Naive B cell (primary cell): ENCODE data around the gene TAB3. TPM values are rescaled to one million over a fixed set of nuclear protein-coding genes. Genes with fewer than 3 reads are reported as not detected.

Experiments used
- ATAC-seq, 2 donors: fragments of 150-1000 bp; cut with Tn5 transposase; 2 replicates each; pipeline ENCODE4 v1.10.0; 2021; ENCODE audit warnings: low read depth in 2 of 2, mild to moderate bottlenecking in 2 of 2, moderate library complexity in 2 of 2
- DNase-seq: peaks from one replicate; pipeline ENCODE4 v3.0.0; 2022
- H3K27ac Mint-ChIP-seq, 6 donors: one replicate each; pipeline ENCODE4 v1.8.0; 2020 to 2022; ENCODE audit warnings: mild to moderate bottlenecking in 6 of 6, mixed read lengths in 6 of 6, moderate library complexity in 5 of 6, inconsistent platforms in 2 of 6
- H3K27me3 Mint-ChIP-seq, 3 donors: one replicate each; pipeline ENCODE4 v1.8.0; 2021 to 2022; ENCODE audit warnings: mixed read lengths in 3 of 3, mild to moderate bottlenecking in 1 of 3
- H3K36me3 Mint-ChIP-seq, 2 donors: one replicate each; pipeline ENCODE4 v1.8.0; 2020 to 2022; ENCODE audit warnings: mixed read lengths in 2 of 2, inconsistent platforms in 1 of 2, mild to moderate bottlenecking in 1 of 2
- H3K4me1 Mint-ChIP-seq, 3 donors: one replicate each; pipeline ENCODE4 v1.8.0; 2020 to 2022; ENCODE audit warnings: mixed read lengths in 3 of 3, inconsistent platforms in 1 of 3, mild to moderate bottlenecking in 1 of 3, moderate library complexity in 1 of 3
- H3K4me3 Mint-ChIP-seq, 8 donors: one replicate each; pipeline ENCODE4 v1.8.0; 2020 to 2022; ENCODE audit warnings: mild to moderate bottlenecking in 8 of 8, mixed read lengths in 8 of 8, moderate library complexity in 8 of 8, inconsistent platforms in 2 of 8
- H3K9me3 Mint-ChIP-seq, 7 donors: one replicate each; pipeline ENCODE4 v1.8.0; 2020 to 2022; ENCODE audit warnings: mixed read lengths in 7 of 7, mild to moderate bottlenecking in 5 of 7, inconsistent platforms in 2 of 7, moderate library complexity in 1 of 7
- polyA plus RNA-seq, 6 donors: library from polyadenylated mRNA; unstranded; fragments of 300-500 nt; fragmentation: Illumina TruSeq; gene quantifications; one replicate each; pipeline ENCODE4 v1.2.3, GENCODE V29; 2021; ENCODE audit warnings: low read depth in 6 of 6

Gene TAB3
- polyA plus RNA-seq, 6 donors from 2014 or later = 3.6 to 10.2 (median 7.9) TPM

DNA sequence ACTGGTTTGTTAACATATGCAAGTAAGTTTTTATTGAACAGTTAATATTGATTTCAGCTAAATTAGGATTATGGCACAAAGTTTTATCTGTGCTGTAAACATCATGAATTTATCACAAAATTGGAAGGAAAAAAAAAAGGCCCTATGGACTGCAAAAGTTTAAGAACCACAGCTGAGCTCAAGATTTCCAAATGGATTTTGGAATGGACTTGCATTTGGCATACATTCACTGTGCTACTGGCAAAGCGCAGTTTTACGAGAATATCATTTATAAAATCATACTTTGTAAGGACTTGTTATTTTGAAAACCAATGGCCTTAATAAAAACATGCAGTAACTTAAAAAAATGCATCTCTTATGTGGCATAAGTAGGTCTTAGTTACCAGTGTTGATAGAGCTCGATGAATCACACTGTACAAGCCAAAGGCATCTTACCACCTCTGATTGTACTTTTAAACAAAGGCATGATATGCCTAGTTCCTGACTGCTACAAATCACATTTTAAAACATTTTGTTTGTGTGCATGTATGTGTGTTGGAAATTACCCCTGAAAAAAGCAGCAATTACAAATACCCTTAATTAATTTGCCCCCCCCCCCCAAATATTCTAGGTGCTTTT lies 58.6 kb downstream of the TAB3 start:
- Mint-ChIP-seq H3K36me3 (no peaks in the 10 kb centered on the region), H3K4me1 (peaks cover 0 to 7% (median 0%) of the 10 kb centered on the region in 3 donors), H3K9me3 (no peaks in the 10 kb centered on the region), H3K27me3 (no peaks in the 10 kb centered on the region), H3K27ac (no peak overlapping the region), H3K4me3 (no peak overlapping the region)
- ATAC-seq = no peak
- no peak for DNase-seq

DNA sequence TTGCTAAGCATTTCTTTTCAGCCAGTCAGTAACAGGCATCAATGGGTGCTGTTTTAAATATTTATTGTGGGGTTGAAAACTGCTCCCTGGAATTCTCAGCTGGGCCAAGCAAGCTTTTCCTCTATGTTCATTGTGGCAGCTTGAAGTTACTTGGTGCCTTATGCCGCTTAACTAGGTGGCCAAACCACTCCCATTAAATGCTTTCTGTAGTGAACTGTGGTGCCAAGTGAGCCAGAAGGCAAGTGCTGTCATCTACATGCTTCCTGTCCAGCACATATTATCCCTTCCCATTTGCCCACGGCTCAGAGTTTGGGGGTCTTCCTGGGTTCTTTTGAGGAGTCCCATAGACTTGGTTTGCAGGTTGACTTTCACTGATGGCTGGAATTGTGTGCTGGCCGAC lies 64.8 kb downstream of the TAB3 start:
- Mint-ChIP-seq H3K36me3 (no peaks in the 10 kb centered on the region), H3K9me3 (peaks cover 0 to 2% (median 0%) of the 10 kb centered on the region in 7 donors), H3K27ac (no peak overlapping the region), H3K4me1 (peaks cover 10 to 20% (median 16%) of the 10 kb centered on the region in 3 donors), H3K27me3 (no peaks in the 10 kb centered on the region), H3K4me3 (no peak overlapping the region)
- DNase-seq (no peak), ATAC-seq (no peak)

DNA sequence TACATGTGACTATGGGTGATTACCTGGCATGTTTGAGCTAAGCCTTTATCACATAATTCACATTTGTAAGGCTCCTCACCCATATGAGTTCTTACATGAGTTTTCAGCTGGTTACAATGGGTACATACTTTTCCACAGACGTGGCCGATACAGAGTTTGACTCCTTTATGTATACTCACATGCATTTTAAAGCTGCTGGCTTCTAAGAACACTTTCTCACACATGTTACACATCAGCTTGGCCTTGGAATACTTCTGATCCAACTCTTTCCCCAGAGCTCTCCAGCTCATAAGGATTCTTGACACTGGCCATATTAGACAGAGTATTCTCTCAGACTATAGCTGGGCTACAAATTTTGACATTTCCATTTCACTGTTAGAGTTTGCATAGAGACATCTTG lies 66.3 kb downstream of the TAB3 start:
- Mint-ChIP-seq H3K27ac (peak overlapping the region in 1 of 6 donors; percentile 94), H3K4me3 (no peak overlapping the region), H3K36me3 (no peaks in the 10 kb centered on the region), H3K9me3 (peaks cover 0 to 4% (median 0%) of the 10 kb centered on the region in 7 donors), H3K4me1 (peaks cover 11 to 24% (median 17%) of the 10 kb centered on the region in 3 donors), H3K27me3 (no peaks in the 10 kb centered on the region)
- DNase-seq = no peak
- no peak for ATAC-seq

DNA sequence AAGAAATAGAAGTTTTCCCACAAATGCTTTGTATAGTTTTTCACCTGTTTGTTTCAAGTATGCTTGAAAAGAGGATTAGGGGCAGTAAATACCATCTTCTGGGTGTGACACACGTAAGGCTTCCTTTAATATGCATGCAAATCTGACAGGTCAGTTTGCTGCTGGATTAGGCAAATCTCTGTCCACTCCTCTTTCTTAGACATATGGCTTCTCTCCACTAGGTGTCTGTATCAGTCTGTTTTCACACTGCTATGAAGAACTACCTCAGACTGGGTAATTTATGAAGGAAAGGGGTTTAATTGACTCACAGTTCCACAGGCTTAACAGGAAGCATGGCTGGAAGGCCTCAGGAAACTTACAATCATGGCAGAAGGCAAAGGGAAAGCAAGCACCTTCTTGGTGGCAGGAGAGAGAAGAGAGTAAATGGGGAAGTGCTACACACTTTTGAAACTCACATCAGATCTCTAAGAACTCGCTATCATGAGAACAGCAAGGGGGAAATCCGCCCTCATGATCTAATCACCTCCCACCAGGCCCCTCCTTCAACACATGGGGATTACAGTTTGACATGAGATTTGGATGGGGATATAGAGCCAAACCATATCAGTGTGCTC lies 66.9 kb downstream of the TAB3 start:
- Mint-ChIP-seq H3K9me3 (peaks cover 0 to 4% (median 0%) of the 10 kb centered on the region in 7 donors), H3K4me3 (peak overlapping the region in 2 of 8 donors; percentile 29 to 61), H3K4me1 (peaks cover 11 to 24% (median 17%) of the 10 kb centered on the region in 3 donors), H3K36me3 (no peaks in the 10 kb centered on the region), H3K27ac (peak overlapping the region; percentile 13 to 94 (median 67)), H3K27me3 (no peaks in the 10 kb centered on the region)
- peak; percentile 97 to 98 for ATAC-seq
- DNase-seq = peak; percentile 34

DNA sequence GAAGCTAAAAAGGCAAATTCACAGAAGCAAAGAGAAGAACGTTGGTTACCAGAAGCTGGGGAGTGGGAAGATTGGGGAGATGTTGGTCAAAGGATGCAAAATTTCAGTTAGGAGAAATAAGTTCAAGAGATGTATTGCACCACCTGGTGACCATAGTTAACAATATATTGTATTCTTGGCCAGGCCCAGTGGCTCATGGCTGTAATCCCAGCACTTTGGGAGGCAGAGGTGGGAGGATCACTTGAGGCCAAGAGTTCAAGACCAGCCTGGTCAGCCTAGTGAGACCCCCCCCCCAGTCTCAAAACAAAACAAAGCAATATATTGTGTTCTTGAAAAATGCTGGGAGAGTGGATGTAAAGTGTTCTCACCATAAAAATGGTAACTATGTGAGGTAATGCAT lies 67.9 kb downstream of the TAB3 start:
- Mint-ChIP-seq H3K4me3 (no peak overlapping the region), H3K27me3 (no peaks in the 10 kb centered on the region), H3K27ac (peak overlapping the region in 1 of 6 donors; percentile 89), H3K36me3 (no peaks in the 10 kb centered on the region), H3K9me3 (peaks cover 0 to 4% (median 0%) of the 10 kb centered on the region in 7 donors), H3K4me1 (peaks cover 11 to 30% (median 17%) of the 10 kb centered on the region in 3 donors)
- ATAC-seq (no peak), DNase-seq (no peak)

DNA sequence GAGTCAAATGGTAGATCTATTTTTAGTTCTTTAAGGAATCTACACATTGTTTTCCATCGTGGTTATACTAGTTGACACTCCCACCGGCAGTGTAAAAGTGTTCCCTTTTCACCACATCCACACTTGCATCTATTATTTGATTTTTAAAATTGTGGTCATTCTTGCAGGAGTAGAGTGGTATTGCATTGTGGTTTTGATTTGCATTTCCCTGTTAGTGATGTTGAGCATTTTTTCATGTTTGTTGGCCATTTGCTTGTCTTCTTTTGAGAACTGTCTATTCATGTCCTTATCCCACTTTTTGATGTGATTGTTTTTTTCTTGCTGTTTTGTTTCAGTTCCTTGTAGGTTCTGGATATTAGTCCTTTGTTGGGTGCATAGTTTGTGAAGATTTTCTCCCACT lies 70.0 kb downstream of the TAB3 start:
- Mint-ChIP-seq H3K4me1 (peaks cover 15 to 42% (median 24%) of the 10 kb centered on the region in 3 donors), H3K4me3 (peak overlapping the region in 1 of 8 donors; percentile 44), H3K36me3 (no peaks in the 10 kb centered on the region), H3K27ac (no peak overlapping the region), H3K27me3 (no peaks in the 10 kb centered on the region), H3K9me3 (peaks cover 0 to 4% (median 0%) of the 10 kb centered on the region in 7 donors)
- DNase-seq (no peak), ATAC-seq (no peak)

DNA sequence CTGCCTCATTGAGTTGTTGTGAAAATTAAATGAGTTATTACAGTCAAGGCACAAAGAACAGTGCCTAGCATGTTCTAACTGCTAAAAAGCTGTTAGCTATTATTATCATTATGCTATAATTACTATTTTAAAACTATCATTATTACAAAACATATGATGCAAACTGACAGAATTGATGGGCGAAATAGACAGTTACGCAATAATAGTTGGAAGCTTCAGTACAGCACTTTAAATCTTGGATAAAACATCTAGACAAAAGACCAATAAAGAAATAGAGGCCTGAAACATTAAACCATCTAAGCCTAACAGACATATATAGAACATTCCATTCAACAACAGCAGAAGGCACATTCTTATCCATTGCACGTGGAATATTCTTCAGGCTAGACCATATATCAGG lies 73.0 kb downstream of the TAB3 start:
- peaks cover 16 to 47% (median 31%) of the 10 kb centered on the region in 3 donors for H3K4me1 Mint-ChIP-seq
- ATAC-seq (no peak), DNase-seq (no peak)
- H3K27me3 Mint-ChIP-seq = no peaks in the 10 kb centered on the region
- H3K4me3 Mint-ChIP-seq = no peak overlapping the region
- H3K27ac Mint-ChIP-seq = no peak overlapping the region
- no peaks in the 10 kb centered on the region for H3K36me3 Mint-ChIP-seq
- peaks cover 0 to 4% (median 0%) of the 10 kb centered on the region in 7 donors for H3K9me3 Mint-ChIP-seq

DNA sequence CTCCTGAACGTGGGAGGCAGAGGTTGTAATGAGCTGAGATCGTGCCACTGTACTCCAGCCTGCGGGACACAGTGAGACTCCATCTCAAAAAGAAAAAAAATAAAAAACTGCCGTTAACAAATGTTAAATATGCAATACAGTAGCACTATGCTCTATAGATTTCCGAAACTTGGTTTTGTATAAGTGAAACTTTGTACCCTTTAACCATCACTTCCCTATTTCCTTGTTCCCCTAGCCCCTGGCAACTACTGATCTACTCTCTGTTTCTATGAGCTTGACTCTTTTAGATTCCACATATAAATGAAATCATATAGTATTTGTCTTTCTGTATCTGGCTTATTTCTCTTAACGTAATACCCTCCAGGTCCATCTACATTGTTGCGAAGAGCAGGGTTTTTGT lies 74.1 kb downstream of the TAB3 start:
- peaks cover 0 to 4% (median 0%) of the 10 kb centered on the region in 7 donors for H3K9me3 Mint-ChIP-seq
- peaks cover 16 to 47% (median 31%) of the 10 kb centered on the region in 3 donors for H3K4me1 Mint-ChIP-seq
- peak overlapping the region in 2 of 6 donors; percentile 74 to 90 for H3K27ac Mint-ChIP-seq
- no peaks in the 10 kb centered on the region for H3K27me3 Mint-ChIP-seq
- ATAC-seq (peak; percentile 63 to 73), DNase-seq (no peak)
- no peaks in the 10 kb centered on the region for H3K36me3 Mint-ChIP-seq
- H3K4me3 Mint-ChIP-seq = peak overlapping the region in 3 of 8 donors; percentile 7 to 35 (median 11)

DNA sequence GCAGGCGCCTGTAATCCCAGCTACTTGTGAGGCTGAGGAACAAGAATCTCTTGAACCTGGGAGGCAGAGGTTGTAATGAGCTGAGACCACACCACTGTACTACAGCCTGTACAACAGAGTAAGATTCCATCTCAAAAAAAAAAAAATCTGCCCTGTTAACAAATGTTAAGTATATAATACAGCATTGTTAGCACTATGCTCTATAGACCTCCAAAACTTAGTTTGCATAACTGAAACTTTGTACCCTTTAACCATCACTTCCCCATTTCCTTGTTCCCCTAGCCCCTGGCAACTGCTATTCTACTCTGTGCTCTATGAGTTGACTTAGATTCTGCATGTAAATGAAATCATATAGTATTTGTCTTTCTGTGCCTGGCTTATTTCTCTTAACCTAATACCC lies 76.7 kb downstream of the TAB3 start:
- Mint-ChIP-seq H3K27me3 (no peaks in the 10 kb centered on the region), H3K9me3 (peaks cover 0 to 3% (median 0%) of the 10 kb centered on the region in 7 donors), H3K4me3 (peak overlapping the region in 4 of 8 donors; percentile 16 to 56 (median 30)), H3K36me3 (no peaks in the 10 kb centered on the region), H3K27ac (peak overlapping the region in 1 of 6 donors; percentile 79), H3K4me1 (peaks cover 11 to 39% (median 25%) of the 10 kb centered on the region in 3 donors)
- ATAC-seq (peak; percentile 94 to 96), DNase-seq (peak; percentile 21)

DNA sequence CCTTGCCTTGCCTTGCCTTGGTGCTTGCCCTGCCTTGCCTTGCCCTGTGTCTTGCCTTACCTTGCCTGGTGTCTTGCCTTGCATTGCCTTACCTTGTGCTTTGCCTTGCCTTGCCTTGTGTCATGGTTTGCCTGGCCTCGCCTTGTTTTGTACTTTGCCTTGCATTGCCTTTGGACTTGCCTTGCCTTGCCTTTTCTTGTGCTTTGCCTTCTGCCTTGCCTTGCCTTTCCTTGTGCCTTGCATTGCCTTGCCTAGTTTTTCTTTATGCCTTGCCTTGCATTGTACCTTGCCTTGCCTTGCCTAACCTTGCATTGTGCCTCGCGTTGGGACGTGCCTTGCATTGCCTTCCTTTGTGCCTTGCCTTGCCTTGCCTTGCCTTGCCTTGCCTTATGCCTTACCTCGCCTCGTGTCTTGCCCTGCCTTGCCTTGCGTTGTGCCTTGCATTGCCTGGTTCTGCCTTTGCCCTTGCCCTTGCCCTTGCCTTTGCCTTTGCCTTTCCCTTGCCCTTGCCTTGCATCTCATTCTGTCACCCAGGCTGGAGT lies 82.8 kb downstream of the TAB3 start:
- no peak overlapping the region for H3K4me3 Mint-ChIP-seq
- H3K27me3 Mint-ChIP-seq = no peaks in the 10 kb centered on the region
- DNase-seq (no peak), ATAC-seq (no peak)
- H3K36me3 Mint-ChIP-seq = no peaks in the 10 kb centered on the region
- no peak overlapping the region for H3K27ac Mint-ChIP-seq
- H3K9me3 Mint-ChIP-seq = no peaks in the 10 kb centered on the region
- no peaks in the 10 kb centered on the region for H3K4me1 Mint-ChIP-seq

DNA sequence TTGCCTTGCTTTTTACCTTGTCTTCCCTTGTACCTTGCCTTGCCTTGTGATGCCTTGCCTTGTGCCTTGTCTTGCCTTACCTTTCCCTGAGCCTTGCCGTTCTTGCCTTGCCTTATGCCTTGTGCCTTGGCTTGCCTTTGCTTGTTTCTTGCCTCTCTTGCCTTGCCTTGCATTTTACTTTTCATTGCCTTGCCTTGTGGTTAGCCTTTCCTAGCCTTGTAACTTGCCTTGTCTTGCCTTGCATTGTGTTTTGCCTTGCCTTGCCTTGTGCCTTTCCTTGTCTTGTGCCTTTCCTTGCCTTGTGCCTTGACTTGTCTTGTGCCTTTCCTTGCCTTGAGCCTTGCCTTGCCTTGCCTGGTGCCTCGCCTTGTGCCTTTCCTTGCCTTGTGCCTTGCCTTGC lies 84.6 kb downstream of the TAB3 start:
- Mint-ChIP-seq H3K9me3 (no peaks in the 10 kb centered on the region), H3K27me3 (no peaks in the 10 kb centered on the region), H3K27ac (no peak overlapping the region), H3K4me3 (no peak overlapping the region), H3K36me3 (no peaks in the 10 kb centered on the region), H3K4me1 (no peaks in the 10 kb centered on the region)
- ATAC-seq = no peak
- DNase-seq = no peak

DNA sequence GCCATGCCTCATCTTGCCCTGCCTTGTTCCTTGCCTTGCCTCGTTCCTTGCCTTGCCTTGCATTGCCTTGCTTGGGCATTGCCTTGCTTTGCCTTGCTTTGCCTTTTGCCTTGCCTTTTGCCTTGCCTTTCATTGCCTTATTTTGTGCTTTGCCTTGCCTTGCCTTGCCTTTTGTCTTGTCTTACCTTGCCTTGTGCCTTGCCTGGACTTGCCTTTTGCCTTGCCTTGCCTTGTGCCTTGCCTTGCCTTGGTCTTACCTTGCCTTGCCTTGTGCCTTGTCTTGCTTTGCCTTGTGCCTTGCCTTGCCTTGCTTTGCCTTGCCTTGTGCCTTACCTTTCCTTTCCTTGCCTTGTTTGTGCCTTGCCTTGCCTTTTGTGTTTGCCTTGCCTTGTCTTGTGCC lies 88.2 kb downstream of the TAB3 start:
- ATAC-seq = no peak
- no peaks in the 10 kb centered on the region for H3K36me3 Mint-ChIP-seq
- H3K4me3 Mint-ChIP-seq = no peak overlapping the region
- H3K27me3 Mint-ChIP-seq = no peaks in the 10 kb centered on the region
- H3K4me1 Mint-ChIP-seq = no peaks in the 10 kb centered on the region
- DNase-seq = no peak
- H3K9me3 Mint-ChIP-seq = peaks cover 0 to under 1% (median 0%) of the 10 kb centered on the region in 7 donors
- no peak overlapping the region for H3K27ac Mint-ChIP-seq

DNA sequence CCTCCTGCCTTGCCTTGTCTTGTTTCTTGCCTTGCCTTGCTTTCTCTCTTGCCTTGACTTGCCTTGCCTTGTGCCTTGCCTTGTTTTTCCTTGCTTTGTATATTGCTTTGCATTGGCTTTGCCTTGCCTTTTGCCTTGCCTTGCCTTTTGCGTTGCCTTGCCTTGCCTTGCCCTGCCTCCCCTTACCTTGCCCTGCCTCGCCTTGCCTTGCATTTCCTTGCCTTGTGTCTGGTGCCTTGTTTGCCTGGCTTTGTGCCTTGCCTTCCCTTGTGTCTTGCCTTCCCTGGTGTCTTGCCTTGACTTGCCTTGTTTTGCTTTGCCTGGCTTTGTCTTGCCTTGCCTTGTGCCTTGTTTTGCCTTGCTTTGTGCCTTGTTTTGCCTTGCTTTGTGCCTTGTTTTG lies 89.7 kb downstream of the TAB3 start:
- peaks cover 0 to 15% (median 0%) of the 10 kb centered on the region in 7 donors for H3K9me3 Mint-ChIP-seq
- ATAC-seq (no peak), DNase-seq (no peak)
- H3K4me1 Mint-ChIP-seq = no peaks in the 10 kb centered on the region
- no peak overlapping the region for H3K27ac Mint-ChIP-seq
- no peaks in the 10 kb centered on the region for H3K36me3 Mint-ChIP-seq
- H3K27me3 Mint-ChIP-seq = no peaks in the 10 kb centered on the region
- H3K4me3 Mint-ChIP-seq = no peak overlapping the region

DNA sequence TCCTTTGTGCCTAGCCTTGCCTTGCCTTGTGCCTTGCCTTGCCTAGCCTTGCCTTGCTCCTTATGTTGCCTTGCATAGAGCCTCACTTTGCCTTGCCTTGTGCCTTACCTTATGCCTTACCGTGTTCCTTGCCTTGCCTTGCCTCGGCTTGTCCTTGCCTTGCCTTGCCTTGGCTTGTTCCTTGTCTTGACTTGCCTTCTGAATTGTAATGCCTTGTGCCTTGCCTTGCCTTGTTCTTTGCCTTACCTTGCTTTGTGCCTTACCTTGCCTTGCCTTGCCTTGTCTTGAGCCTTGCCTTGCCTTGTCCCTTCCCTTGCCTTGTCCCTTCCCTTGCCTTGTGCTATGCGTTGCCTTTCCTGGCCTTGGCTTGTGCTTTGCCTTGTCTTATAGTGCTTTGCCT lies 90.2 kb downstream of the TAB3 start:
- no peaks in the 10 kb centered on the region for H3K27me3 Mint-ChIP-seq
- no peaks in the 10 kb centered on the region for H3K4me1 Mint-ChIP-seq
- ATAC-seq = no peak
- H3K27ac Mint-ChIP-seq = no peak overlapping the region
- peaks cover 0 to 20% (median 0%) of the 10 kb centered on the region in 7 donors for H3K9me3 Mint-ChIP-seq
- no peaks in the 10 kb centered on the region for H3K36me3 Mint-ChIP-seq
- H3K4me3 Mint-ChIP-seq = no peak overlapping the region
- no peak for DNase-seq
